ENCODE data around the gene CASTOR1.

- no peak for TF ChIP-seq CTCF (IDR thresholded peaks at IDR 0.05)
- TF ChIP-seq POLR2A (IDR thresholded peaks at IDR 0.05), result no peak
- TF ChIP-seq POLR2AphosphoS5 (IDR thresholded peaks at IDR 0.05; ENCODE audit: insufficient read depth in 1 of 2, low read depth in 1 of 2), result no peak
Measured at GRCh38 chr22:30332551-30332950, 43.2 kb upstream of the CASTOR1 start.

All from vagina (tissue), 2 donors.